Tibial nerve (tissue), 3 donors: ENCODE data around the gene NME2.

Source experiments
- POLR2A ChIP-seq, 2 donors: fragments of 450-650 bp; IDR thresholded peaks; one replicate each; pipeline ENCODE4 v1.6.1; 2017; ENCODE audit warnings: antibody characterized with exemption in 2 of 2, mild to moderate bottlenecking in 2 of 2, moderate library complexity in 2 of 2
- TF ChIP-seq, protein P1 (sequence below), 5 experiments: fragments of 200-600 bp in 3 of 5; fragments of 450-650 bp in 2 of 5; sonication (generic) in 3 of 5; IDR thresholded peaks; one replicate each; pipeline ENCODE4 v1.5.1; 2016 to 2019; ENCODE audit warnings: antibody characterized with exemption in 5 of 5, mild to moderate bottlenecking in 3 of 5, moderate library complexity in 2 of 5

DNA sequence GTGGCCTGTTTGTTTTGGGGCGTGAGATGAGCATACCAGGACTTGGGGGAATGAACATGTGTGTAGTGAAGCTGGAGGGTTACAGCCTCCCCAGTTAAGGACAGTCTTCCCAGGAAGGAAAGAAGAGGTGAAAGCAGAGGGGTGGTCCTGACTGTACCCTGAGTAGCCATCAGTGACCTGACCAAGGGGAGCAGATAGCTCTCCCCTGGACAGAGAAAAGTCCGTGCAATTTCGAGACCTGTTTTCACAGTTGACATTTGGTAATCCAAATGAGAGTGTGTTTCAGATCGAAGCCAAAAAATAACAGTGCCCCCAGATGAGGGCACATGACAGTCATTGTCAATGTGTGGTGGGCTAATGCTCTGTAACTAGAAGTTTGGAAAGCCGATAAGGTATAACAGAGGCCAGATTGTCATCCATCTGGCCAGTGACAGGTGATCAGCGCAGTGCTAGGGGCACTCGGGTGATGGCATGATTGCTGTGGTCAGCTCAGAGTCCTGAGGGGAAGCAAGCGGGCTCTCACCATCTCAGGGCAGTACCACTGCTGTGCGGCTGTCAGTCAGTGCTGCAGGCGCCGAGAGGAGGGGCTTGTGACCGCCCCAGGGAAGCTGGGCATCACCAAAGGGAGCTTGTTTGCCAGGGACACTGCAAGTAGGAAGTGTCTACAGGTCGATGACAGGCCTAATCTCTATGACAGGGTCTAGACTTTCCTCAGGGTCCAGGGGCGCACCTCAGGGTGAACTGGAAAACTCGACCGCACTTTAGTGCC, 1.1 kb upstream of the NME2 start:
- no peak for TF ChIP-seq POLR2A (IDR thresholded peaks at IDR 0.05)
- TF ChIP-seq, protein P1, sequence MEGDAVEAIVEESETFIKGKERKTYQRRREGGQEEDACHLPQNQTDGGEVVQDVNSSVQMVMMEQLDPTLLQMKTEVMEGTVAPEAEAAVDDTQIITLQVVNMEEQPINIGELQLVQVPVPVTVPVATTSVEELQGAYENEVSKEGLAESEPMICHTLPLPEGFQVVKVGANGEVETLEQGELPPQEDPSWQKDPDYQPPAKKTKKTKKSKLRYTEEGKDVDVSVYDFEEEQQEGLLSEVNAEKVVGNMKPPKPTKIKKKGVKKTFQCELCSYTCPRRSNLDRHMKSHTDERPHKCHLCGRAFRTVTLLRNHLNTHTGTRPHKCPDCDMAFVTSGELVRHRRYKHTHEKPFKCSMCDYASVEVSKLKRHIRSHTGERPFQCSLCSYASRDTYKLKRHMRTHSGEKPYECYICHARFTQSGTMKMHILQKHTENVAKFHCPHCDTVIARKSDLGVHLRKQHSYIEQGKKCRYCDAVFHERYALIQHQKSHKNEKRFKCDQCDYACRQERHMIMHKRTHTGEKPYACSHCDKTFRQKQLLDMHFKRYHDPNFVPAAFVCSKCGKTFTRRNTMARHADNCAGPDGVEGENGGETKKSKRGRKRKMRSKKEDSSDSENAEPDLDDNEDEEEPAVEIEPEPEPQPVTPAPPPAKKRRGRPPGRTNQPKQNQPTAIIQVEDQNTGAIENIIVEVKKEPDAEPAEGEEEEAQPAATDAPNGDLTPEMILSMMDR (IDR thresholded peaks at IDR 0.05), result no peak
